ENCODE results near the gene TMEM94.

GRCh38 chr17:75542229-75542628 is 85.8 kb downstream of the TMEM94 start:
- TF ChIP-seq CTCF (IDR thresholded peaks at IDR 0.05) (no peak), POLR2AphosphoS5 (IDR thresholded peaks at IDR 0.05) (no peak), POLR2A (IDR thresholded peaks at IDR 0.05) (no peak)
